Measurements from ENCODE around the gene SEMA4B. TPM values are rescaled to one million over a fixed set of nuclear protein-coding genes. Genes with fewer than 3 reads are reported as not detected.

SEMA4B gene, protein sequence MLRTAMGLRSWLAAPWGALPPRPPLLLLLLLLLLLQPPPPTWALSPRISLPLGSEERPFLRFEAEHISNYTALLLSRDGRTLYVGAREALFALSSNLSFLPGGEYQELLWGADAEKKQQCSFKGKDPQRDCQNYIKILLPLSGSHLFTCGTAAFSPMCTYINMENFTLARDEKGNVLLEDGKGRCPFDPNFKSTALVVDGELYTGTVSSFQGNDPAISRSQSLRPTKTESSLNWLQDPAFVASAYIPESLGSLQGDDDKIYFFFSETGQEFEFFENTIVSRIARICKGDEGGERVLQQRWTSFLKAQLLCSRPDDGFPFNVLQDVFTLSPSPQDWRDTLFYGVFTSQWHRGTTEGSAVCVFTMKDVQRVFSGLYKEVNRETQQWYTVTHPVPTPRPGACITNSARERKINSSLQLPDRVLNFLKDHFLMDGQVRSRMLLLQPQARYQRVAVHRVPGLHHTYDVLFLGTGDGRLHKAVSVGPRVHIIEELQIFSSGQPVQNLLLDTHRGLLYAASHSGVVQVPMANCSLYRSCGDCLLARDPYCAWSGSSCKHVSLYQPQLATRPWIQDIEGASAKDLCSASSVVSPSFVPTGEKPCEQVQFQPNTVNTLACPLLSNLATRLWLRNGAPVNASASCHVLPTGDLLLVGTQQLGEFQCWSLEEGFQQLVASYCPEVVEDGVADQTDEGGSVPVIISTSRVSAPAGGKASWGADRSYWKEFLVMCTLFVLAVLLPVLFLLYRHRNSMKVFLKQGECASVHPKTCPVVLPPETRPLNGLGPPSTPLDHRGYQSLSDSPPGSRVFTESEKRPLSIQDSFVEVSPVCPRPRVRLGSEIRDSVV
- total RNA-seq, result 10.9 and 65.6 TPM in 2 replicates

GRCh38 chr15:90201130-90201943 lies at the start of gene SEMA4B:
TSS of gene SEMA4B (plus strand) at chr15:90201330. CDS start at chr15:90201579, 249 bp downstream.

GRCh38 chr15:90233387-90234095 lies 32.4 kb downstream of the SEMA4B start, which contains the start of gene CIB1:
TSS of gene CIB1 (minus strand) at chr15:90233941. CDS start at chr15:90233885, 56 bp downstream.

DNA sequence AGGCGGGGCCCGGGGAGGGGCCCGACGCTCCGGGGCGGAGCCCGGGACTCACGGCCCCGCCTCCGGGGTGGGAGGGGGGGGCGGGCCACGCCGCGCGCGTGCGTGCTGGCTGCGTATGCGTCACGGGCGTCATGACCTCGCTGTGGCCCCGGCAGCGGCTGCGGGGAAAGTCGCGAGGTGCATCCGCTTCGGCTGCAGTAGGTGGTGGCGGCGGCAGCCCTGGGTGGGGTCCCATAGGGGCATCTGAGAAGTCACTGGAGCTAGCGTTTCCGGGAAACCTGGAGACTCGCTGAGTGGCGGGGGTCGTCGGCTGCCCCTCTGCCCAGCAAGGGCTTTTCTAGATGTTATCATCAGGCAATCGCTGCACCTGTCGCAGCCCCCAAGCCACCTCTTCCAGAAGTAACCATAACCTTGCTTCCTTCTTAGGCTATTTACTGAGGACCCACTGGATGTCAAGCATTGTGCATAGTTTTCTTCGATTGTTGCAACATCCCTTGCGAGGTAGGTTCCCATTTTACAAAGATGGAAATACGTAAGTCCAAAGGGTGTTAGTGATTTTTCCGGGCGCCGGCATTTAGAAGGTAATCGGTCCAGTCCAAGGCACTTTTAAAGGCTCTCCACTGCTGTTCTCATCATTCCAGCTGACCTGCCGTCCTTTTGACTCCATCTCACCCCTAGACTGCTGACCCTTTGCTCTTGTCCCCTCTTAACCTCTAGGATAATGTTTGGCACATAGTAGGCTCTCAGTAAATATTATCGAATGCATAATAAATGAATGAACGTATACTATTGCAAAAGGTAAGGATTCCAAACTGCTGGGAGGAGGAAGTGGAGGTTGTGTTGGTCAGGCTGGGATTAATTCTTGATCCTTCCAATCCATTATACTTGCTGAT lies 33.2 kb downstream of the SEMA4B start, which contains the start of gene GDPGP1:
TSS of gene GDPGP1 (plus strand) at position 114 of the 893 bp plus-strand sequence. CDS start 6,700 bp downstream, outside the sequence.

GRCh38 chr15:90249203-90249863 lies 48.2 kb downstream of the SEMA4B start, which contains the start of gene TTLL13:
TSS of gene TTLL13 (plus strand) at chr15:90249556. CDS start at chr15:90250631, 1,075 bp downstream.

GRCh38 chr15:90265271-90266060 lies 64.3 kb downstream of the SEMA4B start, which contains the start of gene NGRN:
TSS of gene NGRN (plus strand) at chr15:90265672. CDS start at chr15:90265713, 41 bp downstream.

Other genes with a start within 250 kb of the SEMA4B start
- 11.1 and 15.0 TPM in 2 replicates for gene ZNF710, start 200.0 kb upstream of the SEMA4B start, total RNA-seq
- gene IDH2, start 98.9 kb upstream of the SEMA4B start, total RNA-seq, result 65.2 and 91.8 TPM in 2 replicates
- gene CIB1, start 32.6 kb downstream of the SEMA4B start, total RNA-seq, result 41.0 and 47.0 TPM in 2 replicates
- gene GDPGP1, start 32.9 kb downstream of the SEMA4B start, total RNA-seq, result 5.9 and 7.4 TPM in 2 replicates
- gene TTLL13, start 48.2 kb downstream of the SEMA4B start, total RNA-seq, result under 0.01 TPM in 1 of 2 replicates, not detected in the other
- gene NGRN, start 64.3 kb downstream of the SEMA4B start, total RNA-seq, result 43.1 and 66.6 TPM in 2 replicates
- gene ZNF774, start 151.0 kb downstream of the SEMA4B start, total RNA-seq, result 0.72 and 1.0 TPM in 2 replicates
- gene IQGAP1, start 186.9 kb downstream of the SEMA4B start, total RNA-seq, result 206 and 279 TPM in 2 replicates

Data from endothelial cell of coronary artery (primary cell).